Measurements from ENCODE around the gene GABRG1. TPM values are rescaled to one million over a fixed set of nuclear protein-coding genes. Genes with fewer than 3 reads are reported as not detected.
A peak's percentile ranks its signal among the peaks of the same experiment; 100 is the strongest.

The GABRG1 gene
- total RNA-seq (under 1 TPM; 0.24 to 0.31 TPM), polyA plus RNA-seq (ENCODE audit: insufficient read depth, low read depth, low replicate concordance) (0.40 TPM)
- long read RNA-seq, donor 1 = 0 reads
- long read RNA-seq, donor 2 = 0 reads

DNA sequence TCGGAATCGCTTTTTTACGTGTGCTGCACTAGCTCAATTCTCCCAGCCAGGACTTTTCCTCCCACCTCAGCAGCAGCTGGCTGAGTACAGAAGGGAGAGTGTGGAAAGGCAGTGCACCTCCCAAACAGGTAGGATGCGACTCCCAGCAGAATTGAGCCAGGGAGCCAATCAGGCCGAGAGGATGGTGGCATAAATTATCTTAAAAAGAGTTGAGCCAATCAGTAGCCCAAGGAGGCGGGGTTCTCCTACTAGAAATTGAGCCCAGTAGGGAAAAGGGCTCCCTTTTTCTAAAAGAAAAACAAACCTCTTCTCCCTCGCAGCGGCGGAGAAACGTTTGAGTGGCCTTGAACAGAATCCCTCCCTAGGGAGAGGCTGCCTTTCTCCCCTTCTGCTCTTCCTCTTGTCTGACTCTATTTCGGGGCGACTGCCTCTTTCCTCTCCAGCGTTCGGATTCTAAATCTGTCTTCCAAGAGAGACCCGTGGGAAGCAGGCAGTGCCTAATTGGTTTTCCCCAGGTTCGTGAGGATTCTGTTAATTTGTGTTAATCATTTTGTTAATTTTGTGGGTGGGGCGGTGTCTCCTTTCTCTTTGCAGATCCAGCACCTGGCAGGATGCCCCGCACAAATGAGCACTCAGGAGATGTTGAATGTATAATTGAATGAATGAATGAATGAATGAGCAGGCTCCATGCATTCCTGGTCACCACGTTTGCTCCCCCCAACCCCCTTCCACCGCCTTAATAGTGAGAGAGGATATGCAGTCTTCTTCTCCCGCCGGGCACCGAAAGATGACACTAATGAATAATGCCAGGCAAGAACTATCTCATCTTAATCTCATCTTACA is at the start of gene GABRG1:
Gene GABRG1 (minus strand): TSS at position 142 of the 843 bp plus-strand sequence. CDS start 141 bp downstream, at position 1.
- Histone ChIP-seq H3K36me3 (ENCODE audit: low read depth, missing control alignments) (no peaks in the 10 kb centered on the region), H3K9me3 (no peaks in the 10 kb centered on the region), H3K4me3 (no peak within 1 kb of the TSS), H3K27ac (no peak within 1 kb of the TSS), H3K4me1 (no peaks in the 10 kb centered on the region), H3K27me3 (no peaks in the 10 kb centered on the region)
- 6 to 7% methylated on average over 23 of the region's 23 CpGs for WGBS, 2 donors
- no peak for TF ChIP-seq POLR2A (IDR thresholded peaks at IDR 0.05)
- TF ChIP-seq, protein P1, sequence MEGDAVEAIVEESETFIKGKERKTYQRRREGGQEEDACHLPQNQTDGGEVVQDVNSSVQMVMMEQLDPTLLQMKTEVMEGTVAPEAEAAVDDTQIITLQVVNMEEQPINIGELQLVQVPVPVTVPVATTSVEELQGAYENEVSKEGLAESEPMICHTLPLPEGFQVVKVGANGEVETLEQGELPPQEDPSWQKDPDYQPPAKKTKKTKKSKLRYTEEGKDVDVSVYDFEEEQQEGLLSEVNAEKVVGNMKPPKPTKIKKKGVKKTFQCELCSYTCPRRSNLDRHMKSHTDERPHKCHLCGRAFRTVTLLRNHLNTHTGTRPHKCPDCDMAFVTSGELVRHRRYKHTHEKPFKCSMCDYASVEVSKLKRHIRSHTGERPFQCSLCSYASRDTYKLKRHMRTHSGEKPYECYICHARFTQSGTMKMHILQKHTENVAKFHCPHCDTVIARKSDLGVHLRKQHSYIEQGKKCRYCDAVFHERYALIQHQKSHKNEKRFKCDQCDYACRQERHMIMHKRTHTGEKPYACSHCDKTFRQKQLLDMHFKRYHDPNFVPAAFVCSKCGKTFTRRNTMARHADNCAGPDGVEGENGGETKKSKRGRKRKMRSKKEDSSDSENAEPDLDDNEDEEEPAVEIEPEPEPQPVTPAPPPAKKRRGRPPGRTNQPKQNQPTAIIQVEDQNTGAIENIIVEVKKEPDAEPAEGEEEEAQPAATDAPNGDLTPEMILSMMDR (IDR thresholded peaks at IDR 0.05) = no peak
- no peak for DNase-seq
- intact Hi-C loops (cut with DNase I; ENCODE audit: low total_unique reads) = no loop called here

DNA sequence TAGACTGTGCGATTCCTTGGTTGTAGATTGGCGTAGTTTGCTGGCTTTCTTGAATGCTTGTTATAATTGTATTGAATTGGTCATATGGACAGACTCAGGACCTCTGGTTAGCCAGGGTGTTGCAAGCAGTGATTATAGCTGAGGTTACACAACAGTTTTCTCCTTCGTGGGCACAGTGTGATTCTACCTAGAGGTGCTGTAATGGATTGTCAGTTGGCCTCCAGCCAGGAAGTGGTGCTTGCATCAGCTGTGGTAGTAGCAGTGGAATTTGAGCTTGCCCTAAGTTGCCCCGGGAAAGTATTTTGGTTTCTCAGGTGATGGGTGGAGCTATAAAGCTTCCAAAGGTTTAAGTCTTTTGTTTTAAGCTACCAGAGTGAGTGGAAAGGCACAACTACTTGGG is 23.1 kb upstream of the GABRG1 start:
- DNase-seq = no peak
- intact Hi-C loops (cut with DNase I; ENCODE audit: low total_unique reads) = no loop called here
- no peaks in the 10 kb centered on the region for H3K27me3 ChIP-seq
- no peaks in the 10 kb centered on the region for H3K36me3 ChIP-seq (ENCODE audit: low read depth, missing control alignments)
- no peaks in the 10 kb centered on the region for H3K4me1 ChIP-seq
- no peak for TF ChIP-seq POLR2A (IDR thresholded peaks at IDR 0.05)
- TF ChIP-seq, protein P1 (IDR thresholded peaks at IDR 0.05) = no peak
- 82 to 83% methylated on average over 4 of the region's 4 CpGs for WGBS, 2 donors
- no peak overlapping the region for H3K27ac ChIP-seq
- no peak overlapping the region for H3K4me3 ChIP-seq
- no peaks in the 10 kb centered on the region for H3K9me3 ChIP-seq

DNA sequence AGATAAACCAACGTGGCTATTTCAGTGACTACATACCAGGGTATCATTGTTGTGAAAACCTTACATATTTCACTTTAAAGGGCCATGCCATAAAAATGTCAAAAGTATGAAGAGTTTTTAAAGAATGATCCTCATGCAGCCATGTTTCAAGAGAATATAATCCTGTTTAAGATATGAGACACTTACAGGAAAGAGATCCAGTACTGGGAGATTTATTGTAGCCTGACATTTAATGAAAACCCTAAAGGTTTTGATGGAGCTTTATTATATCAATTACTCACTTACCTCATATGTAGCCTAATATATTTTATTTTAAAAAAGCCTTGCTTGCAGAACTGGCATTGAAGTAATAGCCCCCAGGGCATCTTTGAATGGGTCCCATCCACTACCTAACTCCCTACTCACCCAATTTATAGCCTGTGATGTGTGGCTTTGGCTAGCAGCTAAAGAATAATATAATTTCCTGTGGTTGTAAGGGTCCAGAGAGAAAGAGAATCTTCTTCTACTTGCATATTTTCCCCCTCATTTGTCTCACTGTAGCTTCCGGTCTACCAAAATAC is 7.7 kb upstream of the GABRG1 start:
- 62 to 75% methylated on average over 2 of the region's 2 CpGs for WGBS, 2 donors
- no peak overlapping the region for H3K4me3 ChIP-seq
- intact Hi-C loops (cut with DNase I; ENCODE audit: low total_unique reads) = no loop called here

DNA sequence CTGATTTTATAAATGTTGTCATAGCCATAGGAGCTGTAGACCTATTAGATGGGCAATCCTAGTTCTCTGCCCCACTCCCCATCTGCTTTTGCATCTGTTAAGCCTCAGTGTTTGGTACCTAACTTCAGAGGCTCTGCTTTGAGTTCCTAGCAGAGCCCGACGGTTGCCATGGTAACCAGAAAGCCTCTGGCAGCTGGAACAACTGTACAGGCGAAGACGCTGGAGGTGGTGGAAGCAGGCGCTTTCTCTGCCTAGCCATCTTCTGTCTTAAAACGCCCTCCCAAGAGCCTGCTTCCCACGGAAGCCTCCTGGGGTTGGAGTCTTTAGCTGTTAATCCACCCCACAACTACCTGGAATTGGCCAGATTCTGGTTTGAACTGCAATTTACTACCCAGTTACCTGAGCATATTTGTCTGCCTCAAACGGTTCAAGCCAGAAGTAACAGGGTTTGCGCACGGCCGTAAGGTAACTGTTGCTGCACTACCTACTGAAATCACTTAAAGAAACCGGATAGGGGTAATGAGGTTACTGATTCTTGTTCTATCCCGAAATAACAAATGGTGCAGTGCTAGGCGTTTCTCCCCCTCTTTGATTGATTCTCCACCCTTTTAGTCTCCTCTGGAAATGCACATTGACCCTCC is 1.0 kb upstream of the GABRG1 start:
- 19 to 25% methylated on average over 14 of the region's 14 CpGs for WGBS, 2 donors
- H3K4me3 ChIP-seq = no peak overlapping the region
- no peaks in the 10 kb centered on the region for H3K27me3 ChIP-seq
- intact Hi-C loops (cut with DNase I; ENCODE audit: low total_unique reads) = no loop called here
- peak; percentile 48 for DNase-seq
- H3K9me3 ChIP-seq = no peaks in the 10 kb centered on the region
- TF ChIP-seq POLR2A (IDR thresholded peaks at IDR 0.05) = no peak
- TF ChIP-seq, protein P1 (IDR thresholded peaks at IDR 0.05) = no peak
- no peaks in the 10 kb centered on the region for H3K36me3 ChIP-seq (ENCODE audit: low read depth, missing control alignments)
- no peaks in the 10 kb centered on the region for H3K4me1 ChIP-seq
- no peak overlapping the region for H3K27ac ChIP-seq

More for the DNA sequence above, 7.7 kb upstream of the GABRG1 start:
- TF ChIP-seq, protein P1 (IDR thresholded peaks at IDR 0.05) = no peak
- no peak for TF ChIP-seq POLR2A (IDR thresholded peaks at IDR 0.05)
- H3K9me3 ChIP-seq = no peaks in the 10 kb centered on the region
- H3K36me3 ChIP-seq (ENCODE audit: low read depth, missing control alignments) = no peaks in the 10 kb centered on the region
- H3K27me3 ChIP-seq = no peaks in the 10 kb centered on the region
- no peaks in the 10 kb centered on the region for H3K4me1 ChIP-seq
- H3K27ac ChIP-seq = no peak overlapping the region
- no peak for DNase-seq

Data from testis (tissue), 5 donors.